Lung (tissue), 12 donors: ENCODE measurements around the gene MDC1. TPM values are rescaled to one million over a fixed set of nuclear protein-coding genes. Genes with fewer than 3 reads are reported as not detected.

Source experiments
- ATAC-seq: fragments of 200-7000 bp; cut with Tn5 transposase; one replicate; pipeline ENCODE4 v1.9.1; 2020; ENCODE audit warnings: moderate number of reproducible peaks; ENCODE audit not compliant: insufficient read depth, low FRiP score
- DNase-seq, 3 donors: peaks; one replicate each; pipeline ENCODE4 v3.0.0-alpha.2; 2013 to 2017
- H3K27ac ChIP-seq, 2 donors: one replicate each; pipeline ENCODE4 v1.5.1; 2013; ENCODE audit warnings: mild to moderate bottlenecking in 2 of 2, moderate library complexity in 2 of 2, control low read depth in 1 of 2, inconsistent platforms in 1 of 2, low read depth in 1 of 2, low read length in 1 of 2
- H3K27me3 ChIP-seq, 3 donors: one replicate each; pipeline ENCODE4 v1.5.1; 2013; ENCODE audit warnings: low read length in 2 of 3; ENCODE audit not compliant: control insufficient read depth in 3 of 3, insufficient read depth in 3 of 3
- H3K36me3 ChIP-seq, 4 donors: one replicate each; pipeline ENCODE4 v1.5.1; 2013; ENCODE audit warnings: low read length in 4 of 4, mild to moderate bottlenecking in 1 of 4, moderate library complexity in 1 of 4; ENCODE audit not compliant: control insufficient read depth in 4 of 4, insufficient read depth in 4 of 4
- H3K4me1 ChIP-seq, 5 donors: one replicate each; pipeline ENCODE4 v1.5.1; 2013; ENCODE audit warnings: low read length in 5 of 5, mild to moderate bottlenecking in 2 of 5, moderate library complexity in 1 of 5; ENCODE audit not compliant: control insufficient read depth in 5 of 5, insufficient read depth in 5 of 5
- H3K4me3 ChIP-seq: one replicate; pipeline ENCODE4 v1.5.1; 2013; ENCODE audit warnings: mild to moderate bottlenecking, control low read depth, moderate library complexity
- H3K9ac ChIP-seq, 2 donors: one replicate each; pipeline ENCODE4 v1.5.1; 2013; ENCODE audit warnings: low read length in 2 of 2, control low read depth in 1 of 2; ENCODE audit not compliant: insufficient read depth in 1 of 2
- H3K9me3 ChIP-seq, 4 donors: one replicate each; pipeline ENCODE4 v1.5.1; 2013; ENCODE audit warnings: low read length in 3 of 4, mild to moderate bottlenecking in 1 of 4, moderate library complexity in 1 of 4; ENCODE audit not compliant: control insufficient read depth in 4 of 4, insufficient read depth in 3 of 4
- CTCF ChIP-seq: IDR thresholded peaks from 2 replicates; pipeline ENCODE4 v1.5.1; 2012; ENCODE audit warnings: mild to moderate bottlenecking; ENCODE audit errors: control extremely low read depth, extremely low read depth
- WGBS, 2 donors: extraction: QIAGEN DNeasy Blood & Tissue Kit; methylation state at CpG; one replicate each; pipeline ENCODE4 v1.1.7; 2013; 5-methylcytosine and 5-hydroxymethylcytosine counted together
- polyA plus RNA-seq, 2 donors: library from polyadenylated mRNA; stranded (reverse); fragments of 200-250 nt; gene quantifications; one replicate each; pipeline ENCODE4 v1.2.1, GENCODE V29; 2013
- total RNA-seq, 2 donors: library from RNA; depleted of rRNA in 1 of 2; stranded (reverse); fragments of >200 nt in 1 of 2; gene quantifications; one replicate each; pipeline ENCODE4 v1.2.1, GENCODE V29; 2014 to 2021
- donor health status: control.
- donor health status: control.
- donor health status: Bipolar disorder and iron deficiency.
- donor health status: healthy.
- donor health status: DM: yes; HTN: yes; CAD: no.

Gene MDC1
- total and polyA plus RNA-seq, 4 donors: 9.9 to 34.0 (median 12.4) TPM

- TF ChIP-seq CTCF: no peak
- DNase-seq (no peak), ATAC-seq (no peak)
- Histone ChIP-seq H3K9me3 (no peaks in the 10 kb centered on the region), H3K36me3 (peaks cover 16 to 49% (median 34%) of the 10 kb centered on the region in 4 donors), H3K27me3 (no peaks in the 10 kb centered on the region), H3K4me3 (no peak overlapping the region), H3K4me1 (peaks cover 0 to 12% (median 0%) of the 10 kb centered on the region in 5 donors), H3K27ac (no peak overlapping the region), H3K9ac (no peak overlapping the region)
- 93% methylated on average over 12 of the region's 12 CpGs for WGBS, 2 donors
Measured at GRCh38 chr6:30732237-30732943, 15.3 kb upstream of the MDC1 start.

- no peaks in the 10 kb centered on the region for H3K9me3 ChIP-seq
- H3K27ac ChIP-seq: peak overlapping the region in 1 of 2 donors; percentile 35
- ATAC-seq: peak; percentile 70
- 34 to 39% methylated on average over 30 of the region's 30 CpGs for WGBS, 2 donors
- H3K27me3 ChIP-seq: no peaks in the 10 kb centered on the region
- no peak overlapping the region for H3K9ac ChIP-seq
- H3K4me1 ChIP-seq: peaks cover 0 to 5% (median 0%) of the 10 kb centered on the region in 5 donors
- DNase-seq: peak; percentile 61 to 77 (median 73)
- H3K4me3 ChIP-seq: no peak overlapping the region
- peaks cover 16 to 54% (median 37%) of the 10 kb centered on the region in 4 donors for H3K36me3 ChIP-seq
- TF ChIP-seq CTCF: peak; percentile 51
Measured at GRCh38 chr6:30730601-30731435, 13.7 kb upstream of the MDC1 start.

GRCh38 chr6:30727920-30728553, 11.0 kb upstream of the MDC1 start:
- Histone ChIP-seq H3K4me3 (no peak overlapping the region), H3K27ac (peak overlapping the region in 1 of 2 donors; percentile 57), H3K9me3 (no peaks in the 10 kb centered on the region), H3K36me3 (peaks cover 8 to 69% (median 50%) of the 10 kb centered on the region in 4 donors), H3K4me1 (peaks cover 0 to 12% (median 2%) of the 10 kb centered on the region in 5 donors), H3K9ac (no peak overlapping the region), H3K27me3 (no peaks in the 10 kb centered on the region)
- TF ChIP-seq CTCF: no peak
- ATAC-seq (no peak), DNase-seq (no peak)
- 63 to 66% methylated on average over 7 of the region's 7 CpGs for WGBS, 2 donors
